PC-9 (cell line): ENCODE measurements around the gene ATRNL1. TPM values are rescaled to one million over a fixed set of nuclear protein-coding genes. Genes with fewer than 3 reads are reported as not detected.

Source experiments
- BruUV-seq: library from RNA; stranded (reverse); fragments of 400-500 nt; replicated peaks from 2 replicates; lab custom pipeline; 2021; lab: Mats Ljungman, UMichigan
- CTCF ChIA-PET: fragments of 300-600 bp; sonication (Branson Sonifier 250); formaldehyde crosslinking; loops from one replicate; lab custom pipeline; 2022; ENCODE audit warnings: antibody characterized with exemption; lab: Charles Lee
- POLR2A ChIA-PET: fragments of 300-600 bp; sonication (Branson Sonifier 250); formaldehyde crosslinking; loops from one replicate; lab custom pipeline; 2022; ENCODE audit warnings: antibody characterized with exemption; ENCODE audit not compliant: unreplicated experiment; lab: Charles Lee
- DNase-seq, 2 experiments: peaks; one replicate each; pipeline versions ENCODE4 v3.0.0 to v3.0.0-alpha.2; 2015 to 2022; ENCODE audit warnings: mixed read lengths in 1 of 2
- H2AFZ ChIP-seq: fragments of 200-600 bp; sonication (generic); 2 replicates; pipeline ENCODE4 v1.8.1; 2017; ENCODE audit warnings: antibody characterized with exemption
- H3F3A ChIP-seq: fragments of 200-600 bp; sonication (generic); 2 replicates; pipeline ENCODE4 v1.8.1; 2017; ENCODE audit warnings: antibody characterized with exemption, mild to moderate bottlenecking, low read depth; ENCODE audit not compliant: insufficient read depth
- H3K27ac ChIP-seq: fragments of 200-600 bp; sonication (generic); 2 replicates; pipeline ENCODE4 v1.6.1; 2016; ENCODE audit warnings: mixed run types
- H3K27me3 ChIP-seq: fragments of 200-600 bp; sonication (generic); 2 replicates; pipeline ENCODE4 v1.6.1; 2016; ENCODE audit warnings: low read depth, mixed run types; ENCODE audit not compliant: insufficient read depth
- H3K36me3 ChIP-seq: fragments of 200-600 bp; sonication (generic); 2 replicates; pipeline ENCODE4 v1.6.1; 2016; ENCODE audit warnings: low read depth, mixed run types
- H3K4me1 ChIP-seq: fragments of 200-600 bp; sonication (generic); replicated peaks from 2 replicates; pipeline ENCODE4 v1.6.1; 2016; ENCODE audit warnings: mixed run types; ENCODE audit not compliant: insufficient read depth
- H3K4me2 ChIP-seq: fragments of 200-600 bp; sonication (generic); 2 replicates; pipeline ENCODE4 v1.6.1; 2017; ENCODE audit warnings: mixed run types
- H3K4me3 ChIP-seq: fragments of 200-600 bp; sonication (generic); 2 replicates; pipeline ENCODE4 v1.6.1; 2016; ENCODE audit warnings: mixed run types
- H3K79me2 ChIP-seq: fragments of 200-600 bp; sonication (generic); 2 replicates; pipeline ENCODE4 v1.6.1; 2017; ENCODE audit warnings: low read depth, mixed run types
- H3K9me2 ChIP-seq: fragments of 200-600 bp; sonication (generic); 2 replicates; pipeline ENCODE4 v1.8.1; 2017; ENCODE audit warnings: mild to moderate bottlenecking; ENCODE audit not compliant: insufficient read depth
- H3K9me3 ChIP-seq: fragments of 200-600 bp; sonication (generic); 2 replicates; pipeline ENCODE4 v1.8.1; 2016; ENCODE audit warnings: low read depth; ENCODE audit not compliant: insufficient read depth
- H4K20me1 ChIP-seq: fragments of 200-600 bp; sonication (generic); 2 replicates; pipeline ENCODE4 v1.8.1; 2017; ENCODE audit not compliant: insufficient read depth
- CTCF ChIP-seq: fragments of 200-600 bp; sonication (generic); conservative IDR thresholded peaks from 2 replicates; pipeline ENCODE4 v1.6.1; 2017; ENCODE audit warnings: mixed run types, antibody characterized with exemption, mild to moderate bottlenecking, moderate library complexity
- EZH2 ChIP-seq: fragments of 200-600 bp; sonication (generic); IDR thresholded peaks from 2 replicates; pipeline ENCODE4 v1.8.0; 2017; ENCODE audit warnings: antibody characterized with exemption, low read depth
- intact Hi-C: fragments of 100-400 bp; cut with micrococcal nuclease; formaldehyde crosslinking; loops from one replicate; pipeline ENCODE4 v1.10.0; 2022; ENCODE audit not compliant: unreplicated experiment
- total RNA-seq: library from RNA; stranded (reverse); gene quantifications from 2 replicates; pipeline ENCODE4 v1.2.3, GENCODE V29; 2021

Gene ATRNL1
- total RNA-seq, 1 experiment from 2014 or later: not detected

GRCh38 chr10:115879372-115880089 lies 786.4 kb downstream of the ATRNL1 start:
- Histone ChIP-seq H3F3A (no peaks in the 10 kb centered on the region), H3K79me2 (no peaks in the 10 kb centered on the region), H3K9me3 (no peaks in the 10 kb centered on the region), H4K20me1 (no peaks in the 10 kb centered on the region), H2AFZ (no peak overlapping the region), H3K9me2 (no peaks in the 10 kb centered on the region), H3K4me1 (no peaks in the 10 kb centered on the region), H3K27me3 (0 out of 2 replicates have a peak, but pooled peaks cover 1% of the 10 kb centered on the region), H3K27ac (no peak overlapping the region), H3K4me2 (no peak overlapping the region), H3K4me3 (no peak overlapping the region), H3K36me3 (no peaks in the 10 kb centered on the region)
- BruUV-seq: no TSS peak
- ChIA-PET POLR2A (no interaction called here), CTCF (no interaction called here)
- DNase-seq: no peak
- TF ChIP-seq EZH2 (no peak), CTCF (no peak)
- intact Hi-C loops: no loop called here

GRCh38 chr10:115882021-115882420 lies 788.9 kb downstream of the ATRNL1 start:
- H3F3A ChIP-seq: no peaks in the 10 kb centered on the region
- H3K36me3 ChIP-seq: no peaks in the 10 kb centered on the region
- CTCF ChIA-PET: no interaction called here
- H3K4me3 ChIP-seq: no peak overlapping the region
- BruUV-seq: no TSS peak
- no peak overlapping the region for H3K4me2 ChIP-seq
- POLR2A ChIA-PET: no interaction called here
- H3K9me3 ChIP-seq: no peaks in the 10 kb centered on the region
- no peak overlapping the region for H2AFZ ChIP-seq
- no peak overlapping the region for H3K27ac ChIP-seq
- intact Hi-C loops: no loop called here
- H4K20me1 ChIP-seq: no peaks in the 10 kb centered on the region
- H3K4me1 ChIP-seq: no peaks in the 10 kb centered on the region
- peaks cover 8% of the 10 kb centered on the region; the same call in 1 of the 2 replicates for H3K27me3 ChIP-seq
- no peaks in the 10 kb centered on the region for H3K79me2 ChIP-seq
- DNase-seq: no peak
- H3K9me2 ChIP-seq: no peaks in the 10 kb centered on the region
- TF ChIP-seq EZH2: no peak
- TF ChIP-seq CTCF: no peak

- Histone ChIP-seq H3K79me2 (no peaks in the 10 kb centered on the region), H3K4me3 (no peak overlapping the region), H2AFZ (no peak overlapping the region), H3K4me2 (no peak overlapping the region), H3K4me1 (no peaks in the 10 kb centered on the region), H3F3A (no peaks in the 10 kb centered on the region), H4K20me1 (no peaks in the 10 kb centered on the region), H3K27me3 (peaks cover 8% of the 10 kb centered on the region; the same call in 1 of the 2 replicates), H3K36me3 (no peaks in the 10 kb centered on the region), H3K27ac (no peak overlapping the region), H3K9me2 (no peaks in the 10 kb centered on the region), H3K9me3 (no peaks in the 10 kb centered on the region)
- POLR2A ChIA-PET: no interaction called here
- CTCF ChIA-PET: no interaction called here
- no TSS peak for BruUV-seq
- intact Hi-C loops: no loop called here
- no peak for TF ChIP-seq CTCF
- TF ChIP-seq EZH2: no peak
- DNase-seq: no peak
These were observed 790.2 kb downstream of the ATRNL1 start for GRCh38 chr10:115883372-115883771.
